GM12878 (cell line): Measurements from ENCODE around the gene GOSR2. TPM values are rescaled to one million over a fixed set of nuclear protein-coding genes. Genes with fewer than 3 reads are reported as not detected.
A peak's percentile ranks its signal among the peaks of the same experiment; 100 is the strongest.

Experiments used
- ATF7 ChIP-seq: fragments of 450-650 bp; IDR thresholded peaks from 2 replicates; pipeline ENCODE4 v1.6.1; 2016; ENCODE audit warnings: low read depth, mild to moderate bottlenecking
- CHD4 ChIP-seq: fragments of 200-600 bp; sonication (generic); IDR thresholded peaks from 2 replicates; pipeline ENCODE4 v1.6.1; 2016; ENCODE audit warnings: mild to moderate bottlenecking
- ELK1 ChIP-seq: IDR thresholded peaks from 2 replicates; pipeline ENCODE4 v1.6.1; 2012; ENCODE audit warnings: low read depth, low read length, improper control_type of control experiment
- ESRRA ChIP-seq: IDR thresholded peaks from 2 replicates; pipeline ENCODE4 v1.6.1; 2012; ENCODE audit warnings: mild to moderate bottlenecking, low read length, improper control_type of control experiment
- HDAC6 ChIP-seq: fragments of 200-600 bp; sonication (generic); IDR thresholded peaks from one replicate; pipeline ENCODE4 v1.8.0; 2017; ENCODE audit warnings: antibody characterized with exemption; ENCODE audit not compliant: unreplicated experiment
- HDGF ChIP-seq: fragments of 450-650 bp; IDR thresholded peaks from 2 replicates; pipeline ENCODE4 v1.6.1; 2016; ENCODE audit warnings: antibody characterized with exemption
- IKZF1 ChIP-seq: fragments of 450-650 bp; conservative IDR thresholded peaks from 2 replicates; pipeline ENCODE4 v1.6.1; 2017; ENCODE audit warnings: antibody characterized with exemption, mild to moderate bottlenecking
- LARP7 ChIP-seq: fragments of 450-650 bp; IDR thresholded peaks from 2 replicates; pipeline ENCODE4 v1.6.1; 2017; ENCODE audit warnings: mild to moderate bottlenecking
- MXI1 ChIP-seq: fragments of 150-350 bp; IDR thresholded peaks from 2 replicates; pipeline ENCODE4 v1.6.1; 2011; ENCODE audit warnings: low read depth, mild to moderate bottlenecking, inconsistent platforms, low read length, improper control_type of control experiment
- NKRF ChIP-seq: fragments of 450-650 bp; conservative IDR thresholded peaks from 2 replicates; pipeline ENCODE4 v1.6.1; 2017; ENCODE audit warnings: mild to moderate bottlenecking, moderate library complexity
- NR2C1 ChIP-seq: fragments of 450-650 bp; IDR thresholded peaks from 2 replicates; pipeline ENCODE4 v1.6.1; 2017; ENCODE audit warnings: antibody characterized with exemption, mild to moderate bottlenecking, moderate library complexity
- NRF1 ChIP-seq: conservative IDR thresholded peaks from 2 replicates; pipeline ENCODE4 v1.6.1; 2011; ENCODE audit warnings: mild to moderate bottlenecking, low read depth, low read length, improper control_type of control experiment
- PML ChIP-seq: IDR thresholded peaks from 2 replicates; pipeline ENCODE4 v1.6.1; 2012; ENCODE audit warnings: low read length, inconsistent platforms
- POLR2A ChIP-seq: IDR thresholded peaks from 2 replicates; pipeline ENCODE4 v1.6.1; 2011; ENCODE audit warnings: low read depth, mild to moderate bottlenecking, low read length
- POLR2AphosphoS2 ChIP-seq: IDR thresholded peaks from 2 replicates; pipeline ENCODE4 v1.6.1; 2011; ENCODE audit warnings: low read depth, mild to moderate bottlenecking, low read length, improper control_type of control experiment, moderate library complexity
- RB1 ChIP-seq: fragments of 450-650 bp; formaldehyde crosslinking; IDR thresholded peaks from 2 replicates; pipeline ENCODE4 v1.6.1; 2017; ENCODE audit warnings: mild to moderate bottlenecking, borderline replicate concordance
- RUNX3 ChIP-seq: IDR thresholded peaks from 2 replicates; pipeline ENCODE4 v1.6.1; 2012; ENCODE audit warnings: low read length, inconsistent platforms
- SIN3A ChIP-seq: IDR thresholded peaks from 2 replicates; pipeline ENCODE4 v1.6.1; 2012; ENCODE audit warnings: low read depth, low read length, improper control_type of control experiment
- SPI1 ChIP-seq: IDR thresholded peaks from 2 replicates; pipeline ENCODE4 v1.6.1; 2011; ENCODE audit warnings: low read depth, mild to moderate bottlenecking, low read length, moderate library complexity, borderline replicate concordance; ENCODE audit not compliant: insufficient read depth
- TCF12 ChIP-seq: IDR thresholded peaks from 2 replicates; pipeline ENCODE4 v1.6.1; 2011; ENCODE audit warnings: low read depth, mild to moderate bottlenecking, low read length
- ZNF24 ChIP-seq: fragments of 450-650 bp; IDR thresholded peaks from 2 replicates; pipeline ENCODE4 v1.6.1; 2017; ENCODE audit warnings: antibody characterized with exemption, mild to moderate bottlenecking
- ZNF622 ChIP-seq: fragments of 450-650 bp; IDR thresholded peaks from 2 replicates; pipeline ENCODE4 v1.6.1; 2017; ENCODE audit warnings: mild to moderate bottlenecking, inconsistent platforms
- polyA plus RNA-seq, 11 experiments: library from polyadenylated mRNA; depleted of rRNA in 4 of 11; unstranded in 6 of 11; stranded (reverse) in 5 of 11; fragments of >200 nt; fragmentation: Nextera tagmentation in 4 of 11; fragmentation: Illumina TruSeq in 1 of 11; extraction: Ambion mirVana in 4 of 11; extraction: Trizol in 1 of 11; gene quantifications; 1 replicate in 1 of 11; 2 replicates in 10 of 11; pipeline versions ENCODE4 v1.2.1 to v1.2.3, GENCODE V29; 2011 to 2016; ENCODE audit warnings: inconsistent platforms in 2 of 11, missing spikeins in 2 of 11, low read depth in 1 of 11
- total RNA-seq, 4 experiments: library from RNA; depleted of rRNA in 3 of 4; stranded (reverse); fragments of >200 nt in 3 of 4; fragmentation: Illumina TruSeq in 1 of 4; extraction: Trizol in 1 of 4; gene quantifications; 2 replicates each; pipeline versions ENCODE4 v1.2.1 to v1.2.3, GENCODE V29; 2013 to 2021
- TF ChIP-seq, protein P1 (sequence below): IDR thresholded peaks from 2 replicates; pipeline ENCODE4 v1.6.1; 2012; ENCODE audit warnings: low read depth, low read length, improper control_type of control experiment
- TF ChIP-seq, protein P2 (sequence below): fragments of 450-650 bp; IDR thresholded peaks from 2 replicates; pipeline ENCODE4 v1.6.1; 2016; ENCODE audit warnings: mild to moderate bottlenecking, moderate library complexity, borderline replicate concordance

The GOSR2 gene
- total and polyA plus RNA-seq, 10 of the 15 experiments (the other 5 are each of a cell fraction or from before 2014, with no cell fraction given), result 30.1 to 64.5 (median 47.0) TPM

- peak; percentile 64; the same call in 1 of the 2 replicates for TF ChIP-seq HDGF
- TF ChIP-seq SIN3A, result peak; percentile 89; the same call in 1 of the 2 replicates
- peak; percentile 96 for TF ChIP-seq PML
- no peak for TF ChIP-seq NRF1
- peak; percentile 44; the same call in 1 of the 2 replicates for TF ChIP-seq ATF7
- TF ChIP-seq HDAC6, result peak; percentile 66
- TF ChIP-seq ELK1, result peak; percentile 81; the same call in 1 of the 2 replicates
- peak; percentile 65; the same call in 1 of the 2 replicates for TF ChIP-seq ESRRA
- peak; percentile 41 for TF ChIP-seq NR2C1
- TF ChIP-seq, protein P1, sequence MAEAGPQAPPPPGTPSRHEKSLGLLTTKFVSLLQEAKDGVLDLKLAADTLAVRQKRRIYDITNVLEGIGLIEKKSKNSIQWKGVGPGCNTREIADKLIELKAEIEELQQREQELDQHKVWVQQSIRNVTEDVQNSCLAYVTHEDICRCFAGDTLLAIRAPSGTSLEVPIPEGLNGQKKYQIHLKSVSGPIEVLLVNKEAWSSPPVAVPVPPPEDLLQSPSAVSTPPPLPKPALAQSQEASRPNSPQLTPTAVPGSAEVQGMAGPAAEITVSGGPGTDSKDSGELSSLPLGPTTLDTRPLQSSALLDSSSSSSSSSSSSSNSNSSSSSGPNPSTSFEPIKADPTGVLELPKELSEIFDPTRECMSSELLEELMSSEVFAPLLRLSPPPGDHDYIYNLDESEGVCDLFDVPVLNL, result no peak
- peak; percentile 82 for TF ChIP-seq MXI1
- TF ChIP-seq CHD4, result no peak
- peak; percentile 89 for TF ChIP-seq IKZF1
- peak; percentile 82; the same call in 1 of the 2 replicates for TF ChIP-seq LARP7
- 0 out of 2 replicates have a peak, but pooled peaks have one; percentile 3 for TF ChIP-seq ZNF24
- TF ChIP-seq POLR2AphosphoS2, result peak; percentile 84; the same call in 1 of the 2 replicates
- TF ChIP-seq TCF12, result peak; percentile 54; the same call in 1 of the 2 replicates
- TF ChIP-seq NKRF, result peak; percentile 86
- TF ChIP-seq RUNX3, result peak; percentile 30
- TF ChIP-seq POLR2A, result peak; percentile 100
- TF ChIP-seq, protein P2, sequence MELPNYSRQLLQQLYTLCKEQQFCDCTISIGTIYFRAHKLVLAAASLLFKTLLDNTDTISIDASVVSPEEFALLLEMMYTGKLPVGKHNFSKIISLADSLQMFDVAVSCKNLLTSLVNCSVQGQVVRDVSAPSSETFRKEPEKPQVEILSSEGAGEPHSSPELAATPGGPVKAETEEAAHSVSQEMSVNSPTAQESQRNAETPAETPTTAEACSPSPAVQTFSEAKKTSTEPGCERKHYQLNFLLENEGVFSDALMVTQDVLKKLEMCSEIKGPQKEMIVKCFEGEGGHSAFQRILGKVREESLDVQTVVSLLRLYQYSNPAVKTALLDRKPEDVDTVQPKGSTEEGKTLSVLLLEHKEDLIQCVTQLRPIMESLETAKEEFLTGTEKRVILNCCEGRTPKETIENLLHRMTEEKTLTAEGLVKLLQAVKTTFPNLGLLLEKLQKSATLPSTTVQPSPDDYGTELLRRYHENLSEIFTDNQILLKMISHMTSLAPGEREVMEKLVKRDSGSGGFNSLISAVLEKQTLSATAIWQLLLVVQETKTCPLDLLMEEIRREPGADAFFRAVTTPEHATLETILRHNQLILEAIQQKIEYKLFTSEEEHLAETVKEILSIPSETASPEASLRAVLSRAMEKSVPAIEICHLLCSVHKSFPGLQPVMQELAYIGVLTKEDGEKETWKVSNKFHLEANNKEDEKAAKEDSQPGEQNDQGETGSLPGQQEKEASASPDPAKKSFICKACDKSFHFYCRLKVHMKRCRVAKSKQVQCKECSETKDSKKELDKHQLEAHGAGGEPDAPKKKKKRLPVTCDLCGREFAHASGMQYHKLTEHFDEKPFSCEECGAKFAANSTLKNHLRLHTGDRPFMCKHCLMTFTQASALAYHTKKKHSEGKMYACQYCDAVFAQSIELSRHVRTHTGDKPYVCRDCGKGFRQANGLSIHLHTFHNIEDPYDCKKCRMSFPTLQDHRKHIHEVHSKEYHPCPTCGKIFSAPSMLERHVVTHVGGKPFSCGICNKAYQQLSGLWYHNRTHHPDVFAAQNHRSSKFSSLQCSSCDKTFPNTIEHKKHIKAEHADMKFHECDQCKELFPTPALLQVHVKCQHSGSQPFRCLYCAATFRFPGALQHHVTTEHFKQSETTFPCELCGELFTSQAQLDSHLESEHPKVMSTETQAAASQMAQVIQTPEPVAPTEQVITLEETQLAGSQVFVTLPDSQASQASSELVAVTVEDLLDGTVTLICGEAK, result peak; percentile 97
- TF ChIP-seq RB1, result peak; percentile 96
- no peak for TF ChIP-seq SPI1
- no peak for TF ChIP-seq ZNF622
Measured at GRCh38 chr17:46922804-46923635, at the start of gene GOSR2 (continued).
